GM12891 (cell line): ENCODE results near the gene CAPN1.

Source experiments
- PAX5 ChIP-seq: IDR thresholded peaks from 2 replicates; pipeline ENCODE4 v1.6.1; 2011; ENCODE audit warnings: low read length, moderate library complexity, mild to moderate bottlenecking; ENCODE audit not compliant: insufficient read depth, severe bottlenecking
- POLR2A ChIP-seq: IDR thresholded peaks from 2 replicates; pipeline ENCODE4 v1.6.1; 2011; ENCODE audit warnings: low read depth, low read length, control low read depth
- POLR2AphosphoS5 ChIP-seq: IDR thresholded peaks from 2 replicates; pipeline ENCODE4 v1.6.1; 2011; ENCODE audit warnings: low read depth, low read length, control low read depth
- POU2F2 ChIP-seq: IDR thresholded peaks from 2 replicates; pipeline ENCODE4 v1.6.1; 2011; ENCODE audit warnings: low read depth, mild to moderate bottlenecking, control low read depth, low read length, moderate library complexity
- TAF1 ChIP-seq: IDR thresholded peaks from 2 replicates; pipeline ENCODE4 v1.6.1; 2011; ENCODE audit warnings: low read depth, low read length, control low read depth

DNA sequence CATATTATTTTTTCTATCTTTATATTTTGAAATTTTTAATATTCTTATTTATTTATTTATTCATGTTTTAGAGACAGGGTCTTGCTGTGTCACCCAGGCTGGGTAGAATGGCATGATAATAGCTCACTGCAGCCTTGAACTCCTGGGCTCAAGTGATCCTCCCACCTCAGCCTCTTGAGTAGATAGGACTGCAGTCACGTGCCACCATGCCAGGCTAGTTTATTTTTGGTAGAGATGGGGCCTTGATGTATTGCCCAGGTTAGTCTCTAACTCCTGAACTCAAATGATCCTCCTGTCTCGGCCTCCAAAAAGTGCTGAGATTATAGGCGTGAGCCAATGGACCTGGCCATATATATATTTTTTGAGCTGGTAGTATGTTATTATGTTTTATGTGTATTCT, 14.1 kb upstream of the CAPN1 start:
- no peak for TF ChIP-seq POLR2AphosphoS5
- TF ChIP-seq POLR2A, result no peak
- TF ChIP-seq TAF1, result no peak
- TF ChIP-seq PAX5, result no peak
- no peak for TF ChIP-seq POU2F2
